Erythroblast (primary cell): ENCODE data around the gene RFC3.

Source experiments
- DNase-seq, 2 experiments: peaks; one replicate each; lab custom pipeline; 2025; lab: John Stamatoyannopoulos, UW
- GATA1 ChIP-seq: IDR thresholded peaks from 2 replicates; pipeline ENCODE4 v1.6.1; 2011; ENCODE audit warnings: low read depth, mild to moderate bottlenecking, control low read depth, low read length, moderate library complexity
- POLR2A ChIP-seq: IDR thresholded peaks from 2 replicates; pipeline ENCODE4 v1.6.1; 2011; ENCODE audit warnings: mild to moderate bottlenecking, low read length

Gene RFC3

DNA sequence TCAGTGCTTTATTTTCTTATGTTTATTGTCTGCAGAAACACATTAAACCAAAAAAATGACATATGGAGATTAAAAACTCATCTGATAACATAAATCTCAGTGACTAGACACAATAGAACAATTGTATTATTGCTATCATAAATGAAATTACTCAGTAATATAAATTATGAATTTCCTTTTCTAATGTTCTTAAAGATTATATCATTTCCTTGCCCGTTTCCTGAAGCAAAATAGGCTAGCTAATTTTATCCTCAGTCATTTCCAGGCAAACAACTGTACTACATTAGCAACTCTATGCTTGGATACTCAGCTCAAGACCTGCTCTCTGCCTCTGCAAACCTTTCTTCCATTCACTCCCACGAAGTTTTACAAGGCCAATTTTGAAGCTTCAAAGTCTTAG, 61.2 kb downstream of the RFC3 start:
- no peak for TF ChIP-seq GATA1
- TF ChIP-seq POLR2A = no peak
- no peak for DNase-seq

DNA sequence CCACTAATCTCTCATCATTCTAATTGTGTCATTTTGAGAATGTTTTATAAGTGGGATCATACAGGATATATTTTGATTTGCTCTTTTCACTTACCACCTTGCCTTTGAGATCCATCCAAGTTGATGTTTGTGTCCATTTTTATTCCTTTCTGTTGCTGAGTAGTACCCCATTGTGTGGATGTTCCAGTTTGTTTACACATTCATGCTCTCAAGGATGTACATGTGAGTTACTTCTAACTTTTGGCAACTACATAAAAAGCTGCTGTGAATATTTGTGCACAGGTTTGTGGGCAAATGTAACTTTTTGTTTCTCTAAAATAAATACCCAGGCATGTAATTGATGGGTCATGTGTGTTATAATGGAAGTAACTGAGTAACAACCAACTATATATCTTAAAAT, 64.9 kb downstream of the RFC3 start:
- DNase-seq = no peak
- TF ChIP-seq POLR2A (no peak), GATA1 (no peak)

DNA sequence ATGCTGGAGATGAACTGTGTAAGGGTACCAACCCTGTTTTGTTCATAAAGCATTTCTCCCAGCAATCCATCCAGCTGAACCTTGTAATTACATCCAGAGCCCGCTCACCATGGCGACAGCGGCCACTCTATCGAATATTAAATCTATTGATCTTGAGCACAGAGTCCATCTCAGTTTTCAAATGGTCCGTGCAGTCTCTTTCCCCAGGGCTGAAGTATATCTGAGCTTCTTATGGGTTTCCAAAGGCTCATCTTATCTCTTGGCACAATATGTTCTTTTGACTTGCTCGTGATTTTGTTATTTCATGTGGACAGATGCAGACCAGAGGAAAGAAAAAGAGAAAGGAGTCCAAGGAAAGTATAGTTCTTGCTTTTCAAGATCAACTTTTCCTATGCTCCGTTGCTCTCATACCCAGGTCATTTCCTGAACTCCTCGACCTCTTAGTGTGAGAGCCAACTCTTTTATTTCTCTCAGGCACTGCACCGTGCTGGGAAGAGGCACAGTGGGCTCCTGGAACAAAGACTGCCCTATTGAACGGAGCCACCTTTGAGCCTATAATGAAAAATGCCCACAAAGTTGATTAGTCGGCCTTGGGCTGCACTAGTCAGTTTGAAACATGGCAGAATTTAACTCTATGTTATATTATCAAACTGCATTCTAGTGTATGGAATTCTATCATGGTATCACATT, 66.7 kb downstream of the RFC3 start:
- no peak for TF ChIP-seq GATA1
- no peak for TF ChIP-seq POLR2A
- no peak for DNase-seq
